Epithelial cell of esophagus (primary cell): ENCODE results near the gene CACNA1D.
A peak's percentile ranks its signal among the peaks of the same experiment; 100 is the strongest.

Experiments
- DNase-seq: peaks from one replicate; pipeline ENCODE4 v3.0.0; 2010; ENCODE audit warnings: low read depth
- H3K4me3 ChIP-seq: 2 replicates; pipeline ENCODE4 v1.5.1; 2011; ENCODE audit warnings: mild to moderate bottlenecking, low read length, control low read depth
- CTCF ChIP-seq: IDR thresholded peaks from 2 replicates; pipeline ENCODE4 v1.5.1; 2011; ENCODE audit warnings: low read depth, mild to moderate bottlenecking, low read length, control low read depth, inconsistent platforms; ENCODE audit not compliant: insufficient read depth; ENCODE audit errors: missing control alignments

The CACNA1D gene

GRCh38 chr3:53513556-53514190 is 19.3 kb downstream of the CACNA1D start:
- peak; percentile 70 for DNase-seq
- TF ChIP-seq CTCF = peak; percentile 60
- no peak overlapping the region for H3K4me3 ChIP-seq

GRCh38 chr3:53516339-53516738 is 21.9 kb downstream of the CACNA1D start:
- no peak for DNase-seq
- no peak overlapping the region for H3K4me3 ChIP-seq
- no peak for TF ChIP-seq CTCF

DNA sequence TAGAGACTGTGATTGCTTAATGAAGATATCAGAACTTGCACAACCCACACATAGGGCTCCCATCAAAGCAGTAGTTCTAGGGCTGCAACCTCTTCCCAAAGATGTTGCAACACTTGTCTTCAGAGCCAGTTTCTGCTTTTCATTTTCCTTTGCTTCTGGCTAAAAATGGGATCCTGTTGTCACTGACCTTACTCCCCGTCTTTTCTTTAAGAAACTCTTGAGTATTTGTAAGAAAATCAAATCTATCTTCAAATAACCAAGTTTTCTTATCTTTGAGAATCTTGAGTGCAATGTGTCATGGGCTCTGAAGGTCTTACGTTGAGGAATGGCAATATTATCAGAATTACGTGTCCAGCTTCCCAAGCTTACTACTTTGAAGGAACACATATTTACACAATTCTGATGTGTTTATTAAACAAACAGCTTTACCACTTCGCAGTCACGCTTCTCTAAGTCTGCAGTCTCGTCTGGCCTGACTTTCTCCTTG is 24.1 kb downstream of the CACNA1D start:
- TF ChIP-seq CTCF = no peak
- no peak for DNase-seq

GRCh38 chr3:53519065-53519709 is 24.8 kb downstream of the CACNA1D start:
- TF ChIP-seq CTCF = no peak
- no peak for DNase-seq
- no peak overlapping the region for H3K4me3 ChIP-seq

More for the DNA sequence above, 24.1 kb downstream of the CACNA1D start:
- H3K4me3 ChIP-seq = no peak overlapping the region

DNA sequence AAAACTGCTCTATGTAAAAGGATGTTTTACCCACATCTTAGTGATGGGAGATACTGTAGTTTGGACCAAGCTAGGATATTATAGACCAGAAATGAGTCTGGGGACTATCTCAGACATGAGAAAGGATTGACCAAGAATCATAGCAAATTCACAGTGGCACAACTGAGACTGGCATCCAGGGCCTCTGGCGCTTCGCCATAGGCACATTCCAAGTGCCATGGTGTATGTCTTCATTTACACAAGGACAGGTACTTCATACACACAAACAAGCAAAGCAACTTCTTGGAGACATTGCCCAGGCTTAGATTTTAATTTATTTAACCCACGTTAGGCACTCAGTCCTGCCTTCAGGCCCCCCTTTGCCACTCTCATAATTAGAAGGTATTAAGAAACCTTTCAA is 28.9 kb downstream of the CACNA1D start:
- no peak overlapping the region for H3K4me3 ChIP-seq
- no peak for DNase-seq
- no peak for TF ChIP-seq CTCF

DNA sequence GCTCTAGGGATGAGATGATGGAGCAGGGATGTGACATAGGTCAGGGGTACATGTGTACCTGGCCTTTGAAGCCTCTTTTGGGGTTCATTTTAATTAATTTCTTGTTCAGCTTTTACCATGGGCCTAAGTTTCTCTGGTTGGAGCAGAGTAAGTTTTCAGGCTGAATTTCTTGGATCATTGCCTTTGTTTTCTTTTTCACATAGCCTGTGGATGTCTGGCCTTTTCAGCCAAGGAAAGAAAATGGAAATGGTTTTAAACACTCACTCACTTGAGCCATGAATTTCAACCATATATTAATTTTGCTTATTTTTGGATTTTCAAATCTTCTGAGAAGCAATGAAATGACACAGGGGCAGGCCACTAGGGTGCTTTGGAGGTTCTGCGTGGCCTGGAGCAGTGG is 30.2 kb downstream of the CACNA1D start:
- TF ChIP-seq CTCF = no peak
- no peak overlapping the region for H3K4me3 ChIP-seq

More for the DNA sequence above, 30.2 kb downstream of the CACNA1D start:
- no peak for DNase-seq
